ENCODE measurements around the gene NMT1.

Gene NMT1

GRCh38 chr17:45106096-45106495 lies 45.0 kb downstream of the NMT1 start:
- DNase-seq = no peak

- DNase-seq = no peak
These were observed 45.5 kb downstream of the NMT1 start for GRCh38 chr17:45106582-45106981.

GRCh38 chr17:45107293-45108010 lies 46.3 kb downstream of the NMT1 start:
- no peak for DNase-seq

GRCh38 chr17:45108051-45108450 lies 46.9 kb downstream of the NMT1 start:
- no peak for DNase-seq

GRCh38 chr17:45108595-45109521 lies 47.7 kb downstream of the NMT1 start:
- no peak for DNase-seq

- DNase-seq = no peak
These were observed 49.8 kb downstream of the NMT1 start for GRCh38 chr17:45110676-45111611.

GRCh38 chr17:45111850-45112249 lies 50.7 kb downstream of the NMT1 start:
- no peak for DNase-seq

- DNase-seq = no peak
These were observed 51.7 kb downstream of the NMT1 start for GRCh38 chr17:45112559-45113423.

- no peak for DNase-seq
These were observed 52.3 kb downstream of the NMT1 start for GRCh38 chr17:45113424-45113754.

- DNase-seq = no peak
These were observed 53.2 kb downstream of the NMT1 start for GRCh38 chr17:45114117-45114932.

- no peak for DNase-seq
These were observed 54.0 kb downstream of the NMT1 start for GRCh38 chr17:45115015-45115625.

GRCh38 chr17:45115871-45116270 lies 54.8 kb downstream of the NMT1 start:
- no peak for DNase-seq

- no peak for DNase-seq
These were observed 55.4 kb downstream of the NMT1 start for GRCh38 chr17:45116434-45117016.

- no peak for DNase-seq
These were observed 56.2 kb downstream of the NMT1 start for GRCh38 chr17:45117334-45117733.

GRCh38 chr17:45117848-45118646 lies 56.9 kb downstream of the NMT1 start:
- DNase-seq = no peak

GRCh38 chr17:45118691-45119090 lies 57.6 kb downstream of the NMT1 start:
- DNase-seq = no peak

GRCh38 chr17:45119964-45120363 lies 58.8 kb downstream of the NMT1 start:
- no peak for DNase-seq

- no peak for DNase-seq
These were observed 59.4 kb downstream of the NMT1 start for GRCh38 chr17:45120558-45120957.

- peak in 1 of 3 donors; percentile 12 for DNase-seq
These were observed 59.9 kb downstream of the NMT1 start for GRCh38 chr17:45121055-45121454.
